Testis (tissue), 3 donors: ENCODE results near the gene SLC7A7. TPM values are rescaled to one million over a fixed set of nuclear protein-coding genes. Genes with fewer than 3 reads are reported as not detected.

ENCODE experiments used
- DNase-seq: peaks from one replicate; pipeline ENCODE4 v3.0.0-alpha.2; 2019
- H3K27ac ChIP-seq, 2 donors: fragments of 200-600 bp; sonication (generic); one replicate each; pipeline ENCODE4 v1.5.1; 2019
- H3K27me3 ChIP-seq: fragments of 200-600 bp; sonication (generic); one replicate; pipeline ENCODE4 v1.5.1; 2019
- H3K36me3 ChIP-seq: fragments of 200-600 bp; sonication (generic); one replicate; pipeline ENCODE4 v1.5.1; 2017; ENCODE audit warnings: low read depth; ENCODE audit errors: missing control alignments
- H3K4me1 ChIP-seq: fragments of 200-600 bp; sonication (generic); one replicate; pipeline ENCODE4 v1.5.1; 2019
- H3K4me3 ChIP-seq, 2 donors: fragments of 200-600 bp; sonication (generic); one replicate each; pipeline ENCODE4 v1.5.1; 2017 to 2019
- H3K9me3 ChIP-seq: fragments of 200-600 bp; sonication (generic); one replicate; pipeline ENCODE4 v1.5.1; 2017
- CTCF ChIP-seq, 3 experiments: fragments of 450-650 bp in 2 of 3; fragments of 200-600 bp in 1 of 3; sonication (generic) in 1 of 3; IDR thresholded peaks; one replicate each; pipeline ENCODE4 v1.5.1; 2016 to 2019; ENCODE audit warnings: antibody characterized with exemption in 3 of 3, mild to moderate bottlenecking in 2 of 3, moderate library complexity in 1 of 3
- POLR2A ChIP-seq: fragments of 450-650 bp; IDR thresholded peaks from one replicate; pipeline ENCODE4 v1.6.1; 2017; ENCODE audit warnings: antibody characterized with exemption, mild to moderate bottlenecking, moderate library complexity
- WGBS, 2 donors: methylation state at CpG; one replicate each; pipeline ENCODE4 v1.1.5; 2018; 5-methylcytosine and 5-hydroxymethylcytosine counted together
- intact Hi-C: fragments of 100-400 bp; cut with DNase I; formaldehyde crosslinking; loops from one replicate; pipeline ENCODE4 v1.15.1; 2023; ENCODE audit warnings: low total_unique reads
- polyA plus RNA-seq: library from polyadenylated mRNA; stranded (reverse); fragments of 350-450 nt; fragmentation: Illumina TruSeq; extraction: RNeasy Lipid Tissue Mini Kit (QIAGEN cat#74804); gene quantifications from one replicate; pipeline ENCODE4 v1.2.3, GENCODE V29; 2014; ENCODE audit warnings: low read depth, low replicate concordance; ENCODE audit not compliant: insufficient read depth
- total RNA-seq, 2 donors: library from RNA; depleted of rRNA; stranded (reverse); fragments of >200 nt; gene quantifications; one replicate each; pipeline ENCODE4 v1.2.3, GENCODE V29; 2016

The SLC7A7 gene
- total and polyA plus RNA-seq, 3 donors from 2014 or later: 22.2 to 77.1 (median 34.7) TPM

- DNase-seq: no peak
- no peaks in the 10 kb centered on the region for H3K4me1 ChIP-seq
- no peaks in the 10 kb centered on the region for H3K36me3 ChIP-seq
- 77 to 90% methylated on average over 2 of the region's 2 CpGs for WGBS, 2 donors
- H3K27me3 ChIP-seq: no peaks in the 10 kb centered on the region
- no peaks in the 10 kb centered on the region for H3K9me3 ChIP-seq
- intact Hi-C loops: no loop called here
- no peak overlapping the region for H3K4me3 ChIP-seq
- no peak overlapping the region for H3K27ac ChIP-seq
- TF ChIP-seq POLR2A (no peak), CTCF (IDR thresholded peaks at IDR 0.05) (no peak)
Observed at GRCh38 chr14:22792158-22792557, 23.1 kb downstream of the SLC7A7 start.

GRCh38 chr14:22791301-22791700 is 23.9 kb downstream of the SLC7A7 start:
- no peak overlapping the region for H3K4me3 ChIP-seq
- H3K9me3 ChIP-seq: no peaks in the 10 kb centered on the region
- no peaks in the 10 kb centered on the region for H3K36me3 ChIP-seq
- H3K4me1 ChIP-seq: no peaks in the 10 kb centered on the region
- no peak for DNase-seq
- WGBS, 2 donors: 55 to 58% methylated on average over 3 of the region's 3 CpGs
- no peak for TF ChIP-seq POLR2A
- no peak for TF ChIP-seq CTCF (IDR thresholded peaks at IDR 0.05)
- no peak overlapping the region for H3K27ac ChIP-seq
- intact Hi-C loops: no loop called here
- H3K27me3 ChIP-seq: no peaks in the 10 kb centered on the region

- H3K36me3 ChIP-seq: no peaks in the 10 kb centered on the region
- WGBS, 2 donors: 88 to 92% methylated on average over 4 of the region's 4 CpGs
- no peaks in the 10 kb centered on the region for H3K9me3 ChIP-seq
- H3K4me1 ChIP-seq: no peaks in the 10 kb centered on the region
- TF ChIP-seq CTCF (IDR thresholded peaks at IDR 0.05) (no peak), POLR2A (no peak)
- no peak for DNase-seq
- no peak overlapping the region for H3K27ac ChIP-seq
- intact Hi-C loops: no loop called here
- H3K4me3 ChIP-seq: no peak overlapping the region
- H3K27me3 ChIP-seq: no peaks in the 10 kb centered on the region
Observed at GRCh38 chr14:22786685-22787084, 28.6 kb downstream of the SLC7A7 start.

- H3K9me3 ChIP-seq: no peaks in the 10 kb centered on the region
- no peaks in the 10 kb centered on the region for H3K27me3 ChIP-seq
- no peak overlapping the region for H3K4me3 ChIP-seq
- WGBS, 2 donors: 0% methylated on average over 1 of the region's 1 CpG
- no peak overlapping the region for H3K27ac ChIP-seq
- DNase-seq: no peak
- peaks cover 6% of the 10 kb centered on the region for H3K4me1 ChIP-seq
- intact Hi-C loops: no loop called here
- H3K36me3 ChIP-seq: no peaks in the 10 kb centered on the region
- TF ChIP-seq POLR2A (no peak), CTCF (IDR thresholded peaks at IDR 0.05) (no peak)
Observed at GRCh38 chr14:22781301-22781991, 33.8 kb downstream of the SLC7A7 start.

GRCh38 chr14:22780941-22781300 is 34.3 kb downstream of the SLC7A7 start:
- intact Hi-C loops: no loop called here
- TF ChIP-seq CTCF (IDR thresholded peaks at IDR 0.05): no peak
- TF ChIP-seq POLR2A: no peak
- no peak for DNase-seq
- Histone ChIP-seq H3K36me3 (no peaks in the 10 kb centered on the region), H3K4me1 (peaks cover 6% of the 10 kb centered on the region), H3K4me3 (no peak overlapping the region), H3K27ac (no peak overlapping the region), H3K27me3 (no peaks in the 10 kb centered on the region), H3K9me3 (no peaks in the 10 kb centered on the region)
- 74 to 84% methylated on average over 5 of the region's 5 CpGs for WGBS, 2 donors
